Gastroesophageal sphincter (tissue), 3 donors: Measurements from ENCODE around the gene CHST3.

Experiments used
- CTCF ChIP-seq, 4 experiments: fragments of 200-600 bp in 2 of 4; fragments of 450-650 bp in 2 of 4; sonication (generic) in 1 of 4; IDR thresholded peaks; one replicate each; pipeline ENCODE4 v1.5.1; 2017 to 2019; ENCODE audit warnings: antibody characterized with exemption in 4 of 4, mild to moderate bottlenecking in 2 of 4, moderate library complexity in 2 of 4
- EP300 ChIP-seq: sonication (generic); formaldehyde crosslinking; IDR thresholded peaks from one replicate; pipeline ENCODE4 v1.6.1; 2017; ENCODE audit warnings: antibody characterized with exemption, mild to moderate bottlenecking
- POLR2A ChIP-seq, 2 donors: fragments of 450-650 bp; IDR thresholded peaks; one replicate each; pipeline ENCODE4 v1.6.1; 2017; ENCODE audit warnings: antibody characterized with exemption in 2 of 2, mild to moderate bottlenecking in 2 of 2, moderate library complexity in 1 of 2
- POLR2AphosphoS5 ChIP-seq: sonication (generic); formaldehyde crosslinking; IDR thresholded peaks from one replicate; pipeline ENCODE4 v1.6.1; 2017; ENCODE audit warnings: antibody characterized with exemption

- TF ChIP-seq POLR2AphosphoS5 (no peak), CTCF (IDR thresholded peaks at IDR 0.05) (no peak), EP300 (no peak), POLR2A (IDR thresholded peaks at IDR 0.05) (no peak)
These were observed 97.3 kb downstream of the CHST3 start for GRCh38 chr10:72061491-72061890.
